ENCODE data around the gene GSG1. TPM values are rescaled to one million over a fixed set of nuclear protein-coding genes. Genes with fewer than 3 reads are reported as not detected.

GSG1 gene
- total and polyA plus RNA-seq, 2 of the 8 experiments (the other 6 are each of a cell fraction or from before 2014, with no cell fraction given), result 0.89 to 1.4 TPM

DNA sequence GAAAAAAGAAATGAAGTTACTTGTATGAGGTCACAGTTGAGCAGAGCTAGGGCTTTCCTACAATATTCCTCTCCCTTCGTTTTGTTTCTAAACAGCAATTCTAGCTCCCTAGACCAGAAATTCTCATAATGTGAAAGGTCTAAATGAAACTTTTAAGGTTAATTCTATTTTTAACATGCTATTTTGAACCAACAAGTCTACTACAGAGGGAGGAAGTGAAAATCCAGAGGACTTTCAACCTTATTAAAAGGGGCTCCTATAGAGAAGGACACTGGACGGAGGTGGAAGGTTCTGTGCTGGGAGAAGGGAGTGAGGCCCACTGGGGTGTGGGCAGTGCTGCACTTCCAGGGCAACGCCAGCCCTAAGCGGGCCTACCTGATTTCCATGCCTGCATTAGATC, 13.4 kb downstream of the GSG1 start (continued):
- TF ChIP-seq, protein P1, sequence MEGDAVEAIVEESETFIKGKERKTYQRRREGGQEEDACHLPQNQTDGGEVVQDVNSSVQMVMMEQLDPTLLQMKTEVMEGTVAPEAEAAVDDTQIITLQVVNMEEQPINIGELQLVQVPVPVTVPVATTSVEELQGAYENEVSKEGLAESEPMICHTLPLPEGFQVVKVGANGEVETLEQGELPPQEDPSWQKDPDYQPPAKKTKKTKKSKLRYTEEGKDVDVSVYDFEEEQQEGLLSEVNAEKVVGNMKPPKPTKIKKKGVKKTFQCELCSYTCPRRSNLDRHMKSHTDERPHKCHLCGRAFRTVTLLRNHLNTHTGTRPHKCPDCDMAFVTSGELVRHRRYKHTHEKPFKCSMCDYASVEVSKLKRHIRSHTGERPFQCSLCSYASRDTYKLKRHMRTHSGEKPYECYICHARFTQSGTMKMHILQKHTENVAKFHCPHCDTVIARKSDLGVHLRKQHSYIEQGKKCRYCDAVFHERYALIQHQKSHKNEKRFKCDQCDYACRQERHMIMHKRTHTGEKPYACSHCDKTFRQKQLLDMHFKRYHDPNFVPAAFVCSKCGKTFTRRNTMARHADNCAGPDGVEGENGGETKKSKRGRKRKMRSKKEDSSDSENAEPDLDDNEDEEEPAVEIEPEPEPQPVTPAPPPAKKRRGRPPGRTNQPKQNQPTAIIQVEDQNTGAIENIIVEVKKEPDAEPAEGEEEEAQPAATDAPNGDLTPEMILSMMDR (IDR thresholded peaks at IDR 0.05; ENCODE audit: control extremely low read depth in 1 of 3, insufficient read depth in 1 of 3, low read depth in 1 of 3, low read length in 3 of 3), result no peak
- no peak for TF ChIP-seq CREB1 (IDR thresholded peaks at IDR 0.05)

All from H1 (cell line).